GM12878 (cell line): ENCODE data around the gene ZNF385D. TPM values are rescaled to one million over a fixed set of nuclear protein-coding genes. Genes with fewer than 3 reads are reported as not detected.

Experiments
- BCL11A ChIP-seq: IDR thresholded peaks from 2 replicates; pipeline ENCODE4 v1.6.1; 2011; ENCODE audit warnings: low read depth, low read length
- CEBPB ChIP-seq, 2 experiments: fragments of 150-350 bp in 1 of 2; IDR thresholded peaks; 2 replicates each; pipeline ENCODE4 v1.6.1; 2012 to 2014; ENCODE audit warnings: low read depth in 2 of 2, low read length in 2 of 2, borderline replicate concordance in 1 of 2, inconsistent platforms in 1 of 2
- EGR1 ChIP-seq, 2 experiments: IDR thresholded peaks; 1 replicate in 1 of 2; 2 replicates in 1 of 2; pipeline ENCODE4 v1.6.1; 2011 to 2012; ENCODE audit warnings: low read depth in 2 of 2, low read length in 2 of 2, borderline replicate concordance in 1 of 2, mild to moderate bottlenecking in 1 of 2, moderate library complexity in 1 of 2
- ELK1 ChIP-seq: IDR thresholded peaks from 2 replicates; pipeline ENCODE4 v1.6.1; 2012; ENCODE audit warnings: low read depth, low read length, improper control_type of control experiment
- MEF2A ChIP-seq: IDR thresholded peaks from 2 replicates; pipeline ENCODE4 v1.6.1; 2011; ENCODE audit warnings: low read depth, mild to moderate bottlenecking, low read length, moderate library complexity; ENCODE audit not compliant: insufficient read depth
- TCF12 ChIP-seq: IDR thresholded peaks from 2 replicates; pipeline ENCODE4 v1.6.1; 2011; ENCODE audit warnings: low read depth, mild to moderate bottlenecking, low read length
- ZNF687 ChIP-seq: fragments of 450-650 bp; IDR thresholded peaks from 2 replicates; pipeline ENCODE4 v1.6.1; 2017; ENCODE audit warnings: mild to moderate bottlenecking, moderate library complexity
- polyA plus RNA-seq, 11 experiments: library from polyadenylated mRNA; depleted of rRNA in 4 of 11; unstranded in 6 of 11; stranded (reverse) in 5 of 11; fragments of >200 nt; fragmentation: Nextera tagmentation in 4 of 11; fragmentation: Illumina TruSeq in 1 of 11; extraction: Ambion mirVana in 4 of 11; extraction: Trizol in 1 of 11; gene quantifications; 1 replicate in 1 of 11; 2 replicates in 10 of 11; pipeline versions ENCODE4 v1.2.1 to v1.2.3, GENCODE V29; 2011 to 2016; ENCODE audit warnings: inconsistent platforms in 2 of 11, missing spikeins in 2 of 11, low read depth in 1 of 11
- total RNA-seq, 4 experiments: library from RNA; depleted of rRNA in 3 of 4; stranded (reverse); fragments of >200 nt in 3 of 4; fragmentation: Illumina TruSeq in 1 of 4; extraction: Trizol in 1 of 4; gene quantifications; 2 replicates each; pipeline versions ENCODE4 v1.2.1 to v1.2.3, GENCODE V29; 2013 to 2021
- TF ChIP-seq, protein P1 (sequence below): fragments of 450-650 bp; IDR thresholded peaks from 2 replicates; pipeline ENCODE4 v1.6.1; 2016; ENCODE audit warnings: mild to moderate bottlenecking, moderate library complexity, borderline replicate concordance
- TF ChIP-seq, protein P2 (sequence below): fragments of 450-650 bp; IDR thresholded peaks from 2 replicates; pipeline ENCODE4 v1.6.1; 2017; ENCODE audit warnings: low read depth, mild to moderate bottlenecking, moderate library complexity

ZNF385D gene
- total and polyA plus RNA-seq, 10 of the 15 experiments (the other 5 are each of a cell fraction or from before 2014, with no cell fraction given) = 0.01 to 0.62 (median 0.18) TPM; not detected in 5

DNA sequence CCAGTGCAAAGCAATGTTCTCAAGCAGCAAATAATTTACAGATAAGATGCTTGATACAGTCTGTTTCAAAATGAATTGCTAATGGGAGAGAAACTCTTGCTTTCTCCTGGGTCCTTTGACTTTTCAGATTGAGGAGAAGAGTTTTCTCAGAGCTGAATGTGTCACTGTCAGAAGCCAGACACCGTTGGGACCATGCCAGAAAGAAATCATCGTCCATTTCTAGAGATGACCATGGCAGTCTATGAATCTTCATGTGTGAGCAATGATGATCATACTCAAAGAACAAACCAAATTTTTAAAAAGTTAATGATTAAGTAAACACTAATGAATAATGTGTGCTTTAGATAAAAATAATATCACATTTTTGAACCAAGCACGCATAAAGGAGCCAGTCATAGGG is 77.6 kb downstream of the ZNF385D start (continued):
- TF ChIP-seq ZNF687 (no peak), BCL11A (no peak), TCF12 (no peak), ELK1 (no peak), CEBPB (IDR thresholded peaks at IDR 0.05; ENCODE audit: borderline replicate concordance in 1 of 2, low read depth in 2 of 2, low read length in 2 of 2) (no peak), MEF2A (no peak), EGR1 (IDR thresholded peaks at IDR 0.05; ENCODE audit: borderline replicate concordance in 1 of 2, low read depth in 2 of 2, low read length in 2 of 2) (no peak)
- TF ChIP-seq, protein P1, sequence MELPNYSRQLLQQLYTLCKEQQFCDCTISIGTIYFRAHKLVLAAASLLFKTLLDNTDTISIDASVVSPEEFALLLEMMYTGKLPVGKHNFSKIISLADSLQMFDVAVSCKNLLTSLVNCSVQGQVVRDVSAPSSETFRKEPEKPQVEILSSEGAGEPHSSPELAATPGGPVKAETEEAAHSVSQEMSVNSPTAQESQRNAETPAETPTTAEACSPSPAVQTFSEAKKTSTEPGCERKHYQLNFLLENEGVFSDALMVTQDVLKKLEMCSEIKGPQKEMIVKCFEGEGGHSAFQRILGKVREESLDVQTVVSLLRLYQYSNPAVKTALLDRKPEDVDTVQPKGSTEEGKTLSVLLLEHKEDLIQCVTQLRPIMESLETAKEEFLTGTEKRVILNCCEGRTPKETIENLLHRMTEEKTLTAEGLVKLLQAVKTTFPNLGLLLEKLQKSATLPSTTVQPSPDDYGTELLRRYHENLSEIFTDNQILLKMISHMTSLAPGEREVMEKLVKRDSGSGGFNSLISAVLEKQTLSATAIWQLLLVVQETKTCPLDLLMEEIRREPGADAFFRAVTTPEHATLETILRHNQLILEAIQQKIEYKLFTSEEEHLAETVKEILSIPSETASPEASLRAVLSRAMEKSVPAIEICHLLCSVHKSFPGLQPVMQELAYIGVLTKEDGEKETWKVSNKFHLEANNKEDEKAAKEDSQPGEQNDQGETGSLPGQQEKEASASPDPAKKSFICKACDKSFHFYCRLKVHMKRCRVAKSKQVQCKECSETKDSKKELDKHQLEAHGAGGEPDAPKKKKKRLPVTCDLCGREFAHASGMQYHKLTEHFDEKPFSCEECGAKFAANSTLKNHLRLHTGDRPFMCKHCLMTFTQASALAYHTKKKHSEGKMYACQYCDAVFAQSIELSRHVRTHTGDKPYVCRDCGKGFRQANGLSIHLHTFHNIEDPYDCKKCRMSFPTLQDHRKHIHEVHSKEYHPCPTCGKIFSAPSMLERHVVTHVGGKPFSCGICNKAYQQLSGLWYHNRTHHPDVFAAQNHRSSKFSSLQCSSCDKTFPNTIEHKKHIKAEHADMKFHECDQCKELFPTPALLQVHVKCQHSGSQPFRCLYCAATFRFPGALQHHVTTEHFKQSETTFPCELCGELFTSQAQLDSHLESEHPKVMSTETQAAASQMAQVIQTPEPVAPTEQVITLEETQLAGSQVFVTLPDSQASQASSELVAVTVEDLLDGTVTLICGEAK = no peak
- TF ChIP-seq, protein P2, sequence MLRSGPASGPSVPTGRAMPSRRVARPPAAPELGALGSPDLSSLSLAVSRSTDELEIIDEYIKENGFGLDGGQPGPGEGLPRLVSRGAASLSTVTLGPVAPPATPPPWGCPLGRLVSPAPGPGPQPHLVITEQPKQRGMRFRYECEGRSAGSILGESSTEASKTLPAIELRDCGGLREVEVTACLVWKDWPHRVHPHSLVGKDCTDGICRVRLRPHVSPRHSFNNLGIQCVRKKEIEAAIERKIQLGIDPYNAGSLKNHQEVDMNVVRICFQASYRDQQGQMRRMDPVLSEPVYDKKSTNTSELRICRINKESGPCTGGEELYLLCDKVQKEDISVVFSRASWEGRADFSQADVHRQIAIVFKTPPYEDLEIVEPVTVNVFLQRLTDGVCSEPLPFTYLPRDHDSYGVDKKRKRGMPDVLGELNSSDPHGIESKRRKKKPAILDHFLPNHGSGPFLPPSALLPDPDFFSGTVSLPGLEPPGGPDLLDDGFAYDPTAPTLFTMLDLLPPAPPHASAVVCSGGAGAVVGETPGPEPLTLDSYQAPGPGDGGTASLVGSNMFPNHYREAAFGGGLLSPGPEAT = no peak
